ENCODE data around the gene CDK2AP2. TPM values are rescaled to one million over a fixed set of nuclear protein-coding genes. Genes with fewer than 3 reads are reported as not detected.

The CDK2AP2 gene
- total RNA-seq, 4 donors from 2014 or later = 32.0 to 55.2 (median 38.1) TPM

DNA sequence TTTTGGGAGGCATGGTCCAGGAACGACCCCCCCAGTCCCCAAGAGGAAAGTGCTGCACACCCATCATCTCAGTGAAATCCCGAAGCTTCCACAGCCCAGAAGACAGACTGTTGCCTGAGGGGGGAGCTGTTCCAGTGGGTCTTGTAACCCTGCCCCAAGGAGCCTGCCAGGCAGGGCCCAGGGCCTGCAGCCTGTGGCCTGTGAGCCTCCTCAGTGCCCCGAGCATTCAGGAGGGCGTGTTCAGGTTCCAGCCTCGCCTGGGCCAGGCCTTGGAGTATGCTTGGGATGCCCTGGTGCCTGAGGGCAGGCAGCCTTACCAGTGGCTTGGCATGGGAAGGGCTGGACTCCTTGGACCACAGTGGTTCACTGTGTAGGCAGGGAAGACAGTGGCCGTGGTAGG lies 33.2 kb upstream of the CDK2AP2 start:
- no peak for DNase-seq
- TF ChIP-seq, protein P1, sequence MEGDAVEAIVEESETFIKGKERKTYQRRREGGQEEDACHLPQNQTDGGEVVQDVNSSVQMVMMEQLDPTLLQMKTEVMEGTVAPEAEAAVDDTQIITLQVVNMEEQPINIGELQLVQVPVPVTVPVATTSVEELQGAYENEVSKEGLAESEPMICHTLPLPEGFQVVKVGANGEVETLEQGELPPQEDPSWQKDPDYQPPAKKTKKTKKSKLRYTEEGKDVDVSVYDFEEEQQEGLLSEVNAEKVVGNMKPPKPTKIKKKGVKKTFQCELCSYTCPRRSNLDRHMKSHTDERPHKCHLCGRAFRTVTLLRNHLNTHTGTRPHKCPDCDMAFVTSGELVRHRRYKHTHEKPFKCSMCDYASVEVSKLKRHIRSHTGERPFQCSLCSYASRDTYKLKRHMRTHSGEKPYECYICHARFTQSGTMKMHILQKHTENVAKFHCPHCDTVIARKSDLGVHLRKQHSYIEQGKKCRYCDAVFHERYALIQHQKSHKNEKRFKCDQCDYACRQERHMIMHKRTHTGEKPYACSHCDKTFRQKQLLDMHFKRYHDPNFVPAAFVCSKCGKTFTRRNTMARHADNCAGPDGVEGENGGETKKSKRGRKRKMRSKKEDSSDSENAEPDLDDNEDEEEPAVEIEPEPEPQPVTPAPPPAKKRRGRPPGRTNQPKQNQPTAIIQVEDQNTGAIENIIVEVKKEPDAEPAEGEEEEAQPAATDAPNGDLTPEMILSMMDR (IDR thresholded peaks at IDR 0.05) = no peak
- no peak for TF ChIP-seq POLR2A (IDR thresholded peaks at IDR 0.05)
- Histone ChIP-seq H3K36me3 (no peaks in the 10 kb centered on the region), H3K4me3 (no peak overlapping the region), H3K9me3 (no peaks in the 10 kb centered on the region), H3K4me1 (peaks cover 0 to 7% (median 0%) of the 10 kb centered on the region in 3 donors), H3K27me3 (peaks cover 0 to 5% (median 0%) of the 10 kb centered on the region in 4 donors), H3K27ac (no peak overlapping the region)
- intact Hi-C loops (cut with DNase I) = no loop called here
- whole genome bisulfite sequencing, 2 donors = 60% methylated on average over 1 of the region's 6 CpGs; no CpG with 5 or more reads in 1 of the 2 donors

GRCh38 chr11:67539550-67539949 lies 31.6 kb upstream of the CDK2AP2 start:
- Histone ChIP-seq H3K27ac (no peak overlapping the region), H3K36me3 (no peaks in the 10 kb centered on the region), H3K4me3 (no peak overlapping the region), H3K27me3 (peaks cover 0 to 5% (median 0%) of the 10 kb centered on the region in 4 donors), H3K4me1 (peaks cover 0 to 4% (median 0%) of the 10 kb centered on the region in 3 donors), H3K9me3 (peaks cover 0 to 3% (median 0%) of the 10 kb centered on the region in 3 donors)
- 73 to 85% methylated on average over 4 of the region's 4 CpGs for WGBS, 2 donors
- intact Hi-C loops (cut with DNase I) = no loop called here
- TF ChIP-seq POLR2A (IDR thresholded peaks at IDR 0.05) = no peak
- TF ChIP-seq, protein P1 (IDR thresholded peaks at IDR 0.05) = no peak
- DNase-seq = no peak

- Histone ChIP-seq H3K36me3 (no peaks in the 10 kb centered on the region), H3K4me3 (no peak overlapping the region), H3K4me1 (no peaks in the 10 kb centered on the region), H3K27ac (no peak overlapping the region), H3K9me3 (peaks cover 0 to 8% (median 1%) of the 10 kb centered on the region in 3 donors), H3K27me3 (peaks cover 0 to 5% (median 0%) of the 10 kb centered on the region in 4 donors)
- intact Hi-C loops (cut with DNase I) = no loop called here
- no peak for DNase-seq
- 89% methylated on average over 9 of the region's 10 CpGs; no CpG with 5 or more reads in 1 of the 2 donors for WGBS, 2 donors
- TF ChIP-seq, protein P1 (IDR thresholded peaks at IDR 0.05) = no peak
- no peak for TF ChIP-seq POLR2A (IDR thresholded peaks at IDR 0.05)
Measured at GRCh38 chr11:67538823-67539505, 31.0 kb upstream of the CDK2AP2 start.

DNA sequence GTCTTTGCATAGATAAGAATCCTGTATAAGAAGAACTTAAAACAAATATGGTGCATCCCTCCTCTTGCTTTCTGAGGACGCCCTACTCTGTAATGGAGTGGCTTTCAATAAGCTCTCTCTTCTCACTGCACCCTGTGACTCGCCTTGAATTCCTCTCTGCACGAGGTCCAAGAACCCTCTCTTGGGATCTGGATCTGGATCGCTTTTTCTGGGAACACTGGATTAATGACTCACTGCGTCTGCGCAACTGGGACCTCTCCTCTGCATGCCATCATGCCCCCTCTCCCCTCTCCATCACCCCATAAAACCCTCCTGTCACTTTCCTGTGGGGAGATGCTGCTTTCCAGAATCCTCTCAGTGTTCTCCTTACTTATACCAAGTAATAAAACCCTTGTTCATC lies 30.3 kb upstream of the CDK2AP2 start:
- Histone ChIP-seq H3K4me3 (no peak overlapping the region), H3K4me1 (no peaks in the 10 kb centered on the region), H3K27me3 (peaks cover 0 to 5% (median 0%) of the 10 kb centered on the region in 4 donors), H3K36me3 (no peaks in the 10 kb centered on the region), H3K27ac (no peak overlapping the region), H3K9me3 (peaks cover 0 to 15% (median 8%) of the 10 kb centered on the region in 3 donors)
- intact Hi-C loops (cut with DNase I) = no loop called here
- DNase-seq = no peak
- WGBS, 2 donors = 59 to 67% methylated on average over 6 of the region's 6 CpGs
- TF ChIP-seq POLR2A (IDR thresholded peaks at IDR 0.05) = no peak
- TF ChIP-seq, protein P1 (IDR thresholded peaks at IDR 0.05) = no peak

- peaks cover 0 to 16% (median 9%) of the 10 kb centered on the region in 3 donors for H3K9me3 ChIP-seq
- intact Hi-C loops (cut with DNase I) = no loop called here
- H3K36me3 ChIP-seq = no peaks in the 10 kb centered on the region
- H3K27me3 ChIP-seq = peaks cover 0 to 5% (median 0%) of the 10 kb centered on the region in 4 donors
- TF ChIP-seq POLR2A (IDR thresholded peaks at IDR 0.05) = no peak
- TF ChIP-seq, protein P1 (IDR thresholded peaks at IDR 0.05) = no peak
- no peak overlapping the region for H3K4me3 ChIP-seq
- DNase-seq = no peak
- no peak overlapping the region for H3K27ac ChIP-seq
- 67 to 75% methylated on average over 1 of the region's 1 CpG for WGBS, 2 donors
- H3K4me1 ChIP-seq = no peaks in the 10 kb centered on the region
Measured at GRCh38 chr11:67535561-67535960, 27.6 kb upstream of the CDK2AP2 start.

Data from esophagus squamous epithelium (tissue), 5 donors.